OCI-LY3 (cell line): ENCODE data around the gene MAP3K10.

Experiments used
- H2AFZ ChIP-seq: fragments of 200-600, 300-600 bp; shearing (Covaris generic); 2 replicates; pipeline ENCODE4 v1.6.0; 2014; ENCODE audit warnings: antibody characterized with exemption, low read depth, low read length
- H3K27ac ChIP-seq: fragments of 200-600, 300-600 bp; sonication (generic); 2 replicates; pipeline ENCODE4 v1.5.1; 2014; ENCODE audit warnings: mild to moderate bottlenecking, low read length, moderate library complexity, mixed read lengths
- H3K27me3 ChIP-seq: fragments of 200-600, 300-600 bp; sonication (generic); 2 replicates; pipeline ENCODE4 v1.6.1; 2014; ENCODE audit warnings: low read depth, low read length, mixed read lengths
- H3K36me3 ChIP-seq: fragments of 200-600, 300-600 bp; sonication (generic); replicated peaks from 2 replicates; pipeline ENCODE3; 2014; ENCODE audit warnings: low read depth, low read length, mixed read lengths
- H3K4me1 ChIP-seq: fragments of 300-600, 200-600 bp; sonication (generic); 2 replicates; pipeline ENCODE4 v1.6.1; 2014; ENCODE audit warnings: low read length, mixed read lengths
- H3K4me2 ChIP-seq: fragments of 200-600, 300-600 bp; sonication (generic); 2 replicates; pipeline ENCODE4 v1.6.1; 2014; ENCODE audit warnings: low read length, mixed read lengths
- H3K4me3 ChIP-seq: fragments of 300-600, 200-600 bp; sonication (generic); 2 replicates; pipeline ENCODE4 v1.5.1; 2014; ENCODE audit warnings: antibody characterized with exemption, mild to moderate bottlenecking, low read length, moderate library complexity
- H3K79me2 ChIP-seq: fragments of 300-600, 200-600 bp; shearing (Covaris generic); 2 replicates; pipeline ENCODE4 v1.6.1; 2014; ENCODE audit warnings: mild to moderate bottlenecking, low read length, mixed read lengths
- H3K9ac ChIP-seq: fragments of 300-600, 200-600 bp; shearing (Covaris generic); 2 replicates; pipeline ENCODE4 v1.6.0; 2014; ENCODE audit warnings: mild to moderate bottlenecking, low read length, moderate library complexity
- H3K9me3 ChIP-seq: fragments of 200-600, 300-600 bp; shearing (Covaris generic); 2 replicates; pipeline ENCODE4 v1.6.1; 2014; ENCODE audit warnings: low read length, mixed read lengths; ENCODE audit not compliant: insufficient read depth
- H4K20me1 ChIP-seq: fragments of 200-600, 300-600 bp; sonication (generic); 2 replicates; pipeline ENCODE4 v1.6.1; 2016; ENCODE audit warnings: low read length, mixed read lengths; ENCODE audit not compliant: insufficient read depth
- CTCF ChIP-seq: fragments of 200-600, 300-600 bp; sonication (generic); IDR thresholded peaks from 2 replicates; pipeline ENCODE4 v1.5.1; 2014; ENCODE audit warnings: antibody characterized with exemption, low read length, low read depth
- EZH2phosphoT487 ChIP-seq: fragments of 200-600 bp; shearing (Covaris generic); IDR thresholded peaks from 2 replicates; pipeline ENCODE4 v1.6.1; 2018; ENCODE audit warnings: antibody characterized with exemption, mixed run types, low read depth

Gene MAP3K10

GRCh38 chr19:40224342-40225150 is 33.3 kb downstream of the MAP3K10 start:
- Histone ChIP-seq H3K9ac (no peak overlapping the region), H3K4me1 (peaks cover 9% of the 10 kb centered on the region), H3K4me3 (no peak overlapping the region), H3K27me3 (0 out of 2 replicates have a peak, but pooled peaks cover 3% of the 10 kb centered on the region), H3K9me3 (no peaks in the 10 kb centered on the region), H3K79me2 (no peaks in the 10 kb centered on the region), H3K36me3 (no peaks in the 10 kb centered on the region), H4K20me1 (no peaks in the 10 kb centered on the region), H2AFZ (no peak overlapping the region), H3K27ac (no peak overlapping the region), H3K4me2 (no peak overlapping the region)
- TF ChIP-seq EZH2phosphoT487 = no peak

GRCh38 chr19:40225440-40226305 is 34.4 kb downstream of the MAP3K10 start:
- H3K4me3 ChIP-seq = no peak overlapping the region
- H3K9me3 ChIP-seq = no peaks in the 10 kb centered on the region
- no peak for TF ChIP-seq CTCF
- no peaks in the 10 kb centered on the region for H4K20me1 ChIP-seq
- 0 out of 2 replicates have a peak, but pooled peaks cover 3% of the 10 kb centered on the region for H3K27me3 ChIP-seq
- H2AFZ ChIP-seq = no peak overlapping the region
- no peak overlapping the region for H3K27ac ChIP-seq
- no peaks in the 10 kb centered on the region for H3K79me2 ChIP-seq
- no peaks in the 10 kb centered on the region for H3K36me3 ChIP-seq
- H3K9ac ChIP-seq = no peak overlapping the region
- H3K4me2 ChIP-seq = no peak overlapping the region
- no peaks in the 10 kb centered on the region for H3K4me1 ChIP-seq

- Histone ChIP-seq H3K4me1 (no peaks in the 10 kb centered on the region), H3K27me3 (0 out of 2 replicates have a peak, but pooled peaks cover 3% of the 10 kb centered on the region), H3K9ac (no peak overlapping the region), H3K4me2 (no peak overlapping the region), H3K27ac (no peak overlapping the region), H3K4me3 (no peak overlapping the region), H3K79me2 (no peaks in the 10 kb centered on the region), H3K9me3 (no peaks in the 10 kb centered on the region), H2AFZ (no peak overlapping the region), H4K20me1 (no peaks in the 10 kb centered on the region), H3K36me3 (peaks cover 2% of the 10 kb centered on the region)
- TF ChIP-seq CTCF (no peak), EZH2phosphoT487 (no peak)
These were observed 37.1 kb downstream of the MAP3K10 start for GRCh38 chr19:40228346-40228745.

- Histone ChIP-seq H3K27me3 (0 out of 2 replicates have a peak, but pooled peaks cover 3% of the 10 kb centered on the region), H3K36me3 (peaks cover 4% of the 10 kb centered on the region), H3K9me3 (no peaks in the 10 kb centered on the region), H3K27ac (no peak overlapping the region), H3K9ac (no peak overlapping the region), H3K4me1 (no peaks in the 10 kb centered on the region), H3K4me2 (no peak overlapping the region), H2AFZ (no peak overlapping the region), H3K4me3 (no peak overlapping the region), H3K79me2 (no peaks in the 10 kb centered on the region), H4K20me1 (no peaks in the 10 kb centered on the region)
- TF ChIP-seq CTCF (no peak), EZH2phosphoT487 (no peak)
These were observed 37.6 kb downstream of the MAP3K10 start for GRCh38 chr19:40228863-40229262.
